HCT116 (cell line): ENCODE data around the gene PGBD5. TPM values are rescaled to one million over a fixed set of nuclear protein-coding genes. Genes with fewer than 3 reads are reported as not detected.

ENCODE experiments used
- ATAC-seq: fragments of 200-7000 bp; cut with Tn5 transposase; 2 replicates; pipeline ENCODE4 v1.9.1; 2020; ENCODE audit warnings: mild to moderate bottlenecking, moderate library complexity
- BruUV-seq: library from RNA; stranded (reverse); fragments of 400-500 nt; replicated peaks from 2 replicates; lab custom pipeline; 2021; lab: Mats Ljungman, UMichigan
- CTCF ChIA-PET: fragments of 300-600 bp; sonication (Branson Sonifier 250); formaldehyde crosslinking; loops from one replicate; lab custom pipeline; 2021; ENCODE audit warnings: antibody characterized with exemption; lab: Charles Lee
- POLR2A ChIA-PET: fragments of 300-600, 350-600 bp; sonication (Branson Sonifier 250); formaldehyde crosslinking; loops from one replicate; lab custom pipeline; 2021; ENCODE audit warnings: antibody characterized with exemption; lab: Charles Lee
- RAD21 ChIA-PET, 2 experiments: fragments of 300-600 bp; sonication (Branson Sonifier 250); formaldehyde crosslinking; loops; one replicate each; lab custom pipeline; 2023; ENCODE audit warnings: low total read pairs in 2 of 2; ENCODE audit not compliant: uncharacterized antibody in 2 of 2, unreplicated experiment in 2 of 2, low non-redundant PET in 1 of 2; lab: Charles Lee
- DNase-seq: peaks from one replicate; pipeline ENCODE4 v3.0.0-alpha.2; 2010; ENCODE audit warnings: low read depth, low spot score
- H2AFZ ChIP-seq: fragments of 200-600 bp; shearing (Covaris generic), sonication (generic); 2 replicates; pipeline ENCODE4 v1.6.1; 2017; ENCODE audit warnings: low read depth, mixed run types, mixed read lengths, antibody characterized with exemption, low read length; ENCODE audit not compliant: poor library complexity, severe bottlenecking
- H3K27ac ChIP-seq: 2 replicates; pipeline ENCODE4 v1.5.1; 2012; ENCODE audit warnings: low read depth, low read length
- H3K27me3 ChIP-seq: fragments of 200-600 bp; sonication (generic); 2 replicates; pipeline ENCODE4 v1.6.1; 2016; ENCODE audit warnings: mixed run types, low read length, mixed read lengths; ENCODE audit not compliant: insufficient read depth
- H3K36me3 ChIP-seq, 2 experiments: fragments of 200-500 bp in 1 of 2; fragments of 200-600 bp in 1 of 2; sonication (Bioruptor generic) in 1 of 2; sonication (generic) in 1 of 2; 2 replicates each; pipeline versions ENCODE4 v1.5.1 to v1.6.1; 2014 to 2016; ENCODE audit warnings: low read length in 2 of 2, inconsistent platforms in 1 of 2, mixed read lengths in 1 of 2, mixed run types in 1 of 2; ENCODE audit not compliant: insufficient read depth in 2 of 2, control insufficient read depth in 1 of 2
- H3K4me1 ChIP-seq, 2 experiments: fragments of 200-600 bp in 1 of 2; sonication (generic) in 1 of 2; 2 replicates each; pipeline versions ENCODE4 v1.5.1 to v1.6.1; 2012 to 2017; ENCODE audit warnings: low read length in 2 of 2, inconsistent platforms in 1 of 2, mild to moderate bottlenecking in 1 of 2, mixed read lengths in 1 of 2, mixed run types in 1 of 2, moderate library complexity in 1 of 2; ENCODE audit not compliant: insufficient read depth in 2 of 2, control insufficient read depth in 1 of 2
- H3K4me2 ChIP-seq: fragments of 200-600 bp; sonication (generic); 2 replicates; pipeline ENCODE4 v1.6.1; 2017; ENCODE audit warnings: mixed run types, low read length, mixed read lengths
- H3K4me3 ChIP-seq, 2 experiments: fragments of 200-600 bp in 1 of 2; sonication (generic) in 1 of 2; replicated peaks in 1 of 2; 2 replicates each; pipeline ENCODE4 v1.5.1; 2011 to 2016; ENCODE audit warnings: low read length in 2 of 2, control low read depth in 1 of 2, low read depth in 1 of 2, mild to moderate bottlenecking in 1 of 2, mixed read lengths in 1 of 2, mixed run types in 1 of 2
- H3K79me2 ChIP-seq: fragments of 200-600 bp; sonication (generic); 2 replicates; pipeline ENCODE4 v1.6.1; 2017; ENCODE audit warnings: mild to moderate bottlenecking, mixed run types, low read length, moderate library complexity, mixed read lengths; ENCODE audit not compliant: insufficient read depth
- H3K9ac ChIP-seq: fragments of 200-600 bp; sonication (generic); 2 replicates; pipeline ENCODE4 v1.6.1; 2016; ENCODE audit warnings: low read length, mixed read lengths
- H3K9me2 ChIP-seq: fragments of 200-600 bp; sonication (generic), shearing (Covaris generic); 2 replicates; pipeline ENCODE4 v1.6.1; 2017; ENCODE audit warnings: mixed run types, mild to moderate bottlenecking, moderate library complexity; ENCODE audit not compliant: insufficient read depth
- H3K9me3 ChIP-seq, 2 experiments: fragments of 200-500 bp in 1 of 2; fragments of 200-600 bp in 1 of 2; sonication (Bioruptor generic) in 1 of 2; sonication (generic) in 1 of 2; 2 replicates each; pipeline ENCODE4 v1.6.1; 2014 to 2017; ENCODE audit warnings: low read length in 2 of 2, mixed read lengths in 2 of 2, inconsistent platforms in 1 of 2, low read depth in 1 of 2, mild to moderate bottlenecking in 1 of 2, mixed run types in 1 of 2, moderate library complexity in 1 of 2; ENCODE audit not compliant: control insufficient read depth in 1 of 2, insufficient read depth in 1 of 2
- H4K20me1 ChIP-seq: fragments of 200-600 bp; sonication (generic), shearing (Covaris generic); 2 replicates; pipeline ENCODE4 v1.6.1; 2017; ENCODE audit warnings: mixed run types, mild to moderate bottlenecking, moderate library complexity; ENCODE audit not compliant: insufficient read depth
- CBX3 ChIP-seq: IDR thresholded peaks from 2 replicates; pipeline ENCODE4 v1.6.1; 2012; ENCODE audit warnings: low read depth
- ELF1 ChIP-seq: IDR thresholded peaks from 2 replicates; pipeline ENCODE4 v1.6.1; 2012; ENCODE audit warnings: low read depth, borderline replicate concordance
- EZH2phosphoT487 ChIP-seq: fragments of 200-600 bp; IDR thresholded peaks from 2 replicates; pipeline ENCODE4 v1.6.1; 2018; ENCODE audit warnings: antibody characterized with exemption, borderline replicate concordance
- POLR2AphosphoS5 ChIP-seq: IDR thresholded peaks from 2 replicates; pipeline ENCODE4 v1.6.1; 2011; ENCODE audit warnings: mild to moderate bottlenecking, low read depth, low read length, moderate library complexity
- SRF ChIP-seq: IDR thresholded peaks from 2 replicates; pipeline ENCODE4 v1.6.1; 2012; ENCODE audit warnings: low read depth
- TCF7L2 ChIP-seq: IDR thresholded peaks from 2 replicates; pipeline ENCODE4 v1.7.0; 2011; ENCODE audit warnings: borderline replicate concordance, inconsistent platforms; ENCODE audit not compliant: insufficient read depth, insufficient read length; ENCODE audit errors: extremely low read depth
- ZFX ChIP-seq: fragments of 450-650 bp; IDR thresholded peaks from 2 replicates; pipeline ENCODE4 v1.6.1; 2017
- ZNF274 ChIP-seq: fragments of 200-500 bp; sonication (Bioruptor generic); IDR thresholded peaks from 2 replicates; pipeline ENCODE4 v1.6.1; 2014; ENCODE audit warnings: mild to moderate bottlenecking, low read depth, low read length, inconsistent platforms
- intact Hi-C: fragments of 100-400 bp; cut with micrococcal nuclease; formaldehyde crosslinking; loops from 2 replicates; pipeline ENCODE4 v1.10.0; 2022
- total RNA-seq: library from RNA; stranded (reverse); gene quantifications from one replicate; pipeline ENCODE4 v1.2.1, GENCODE V29; 2021; ENCODE audit not compliant: unreplicated experiment
- TF ChIP-seq, protein P1 (sequence below): IDR thresholded peaks from 2 replicates; pipeline ENCODE4 v1.6.1; 2011; ENCODE audit warnings: mild to moderate bottlenecking, low read length, moderate library complexity; ENCODE audit not compliant: insufficient replicate concordance; ENCODE audit errors: extremely low read depth
- TF ChIP-seq, protein P2 (sequence below): IDR thresholded peaks from 2 replicates; pipeline ENCODE4 v1.6.1; 2012; ENCODE audit warnings: low read depth
- TF ChIP-seq, protein P3 (sequence below), 3 experiments: fragments of 200-600 bp in 1 of 3; sonication (generic) in 1 of 3; IDR thresholded peaks in 2 of 3; conservative IDR thresholded peaks in 1 of 3; 2 replicates each; pipeline ENCODE4 v1.5.1; 2012 to 2017; ENCODE audit warnings: low read depth in 2 of 3, low read length in 2 of 3, antibody characterized with exemption in 1 of 3, borderline replicate concordance in 1 of 3, control low read depth in 1 of 3, mild to moderate bottlenecking in 1 of 3, mixed read lengths in 1 of 3, mixed run types in 1 of 3, moderate library complexity in 1 of 3; ENCODE audit not compliant: insufficient read depth in 1 of 3

The PGBD5 gene
- total RNA-seq, 1 experiment from 2014 or later = 0.27 TPM

DNA sequence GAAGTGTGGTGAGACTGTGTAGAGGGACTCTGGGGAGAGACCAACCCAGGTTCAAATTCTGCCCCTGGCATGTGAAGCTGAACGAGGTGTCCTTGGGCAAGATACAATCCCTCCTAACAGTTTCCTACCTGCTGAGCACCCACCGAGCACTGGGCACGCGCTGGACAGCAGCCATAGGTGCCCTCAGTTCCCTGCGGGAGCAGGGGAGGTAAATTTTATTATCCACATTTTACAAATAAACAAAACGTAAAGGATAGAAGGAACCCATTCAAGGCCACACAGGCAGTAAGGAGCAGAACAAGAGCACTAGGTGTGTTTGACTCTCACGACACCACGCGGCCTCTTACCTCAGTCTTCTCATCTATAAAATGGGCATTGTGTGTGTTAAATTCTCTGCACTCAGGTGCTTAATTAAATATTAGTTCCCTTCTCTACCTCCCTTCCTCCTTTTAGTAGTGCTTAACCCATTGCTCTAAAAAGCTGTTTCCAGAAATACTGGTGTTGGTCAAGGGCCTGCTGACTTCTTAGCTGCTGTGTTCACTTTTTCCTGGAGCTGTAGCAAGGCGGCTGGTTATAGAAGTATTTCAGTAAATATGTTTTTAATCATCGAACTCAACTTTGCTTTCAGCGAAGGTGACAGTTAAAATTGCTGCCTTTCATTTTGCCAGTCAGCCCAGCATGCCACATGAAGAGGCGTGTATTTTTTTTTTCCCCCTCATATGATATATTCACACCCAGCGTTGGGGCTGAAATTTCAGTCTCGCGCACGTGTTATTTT is 41.6 kb downstream of the PGBD5 start:
- no peaks in the 10 kb centered on the region for H4K20me1 ChIP-seq
- intact Hi-C loops = no loop called here
- H3K27me3 ChIP-seq = no peaks in the 10 kb centered on the region
- no peaks in the 10 kb centered on the region for H3K36me3 ChIP-seq
- H2AFZ ChIP-seq = no peak overlapping the region
- H3K9me2 ChIP-seq = no peaks in the 10 kb centered on the region
- ChIA-PET CTCF (no interaction called here), RAD21 (no interaction called here), POLR2A (no interaction called here)
- H3K4me3 ChIP-seq = no peak overlapping the region
- TF ChIP-seq, protein P1, sequence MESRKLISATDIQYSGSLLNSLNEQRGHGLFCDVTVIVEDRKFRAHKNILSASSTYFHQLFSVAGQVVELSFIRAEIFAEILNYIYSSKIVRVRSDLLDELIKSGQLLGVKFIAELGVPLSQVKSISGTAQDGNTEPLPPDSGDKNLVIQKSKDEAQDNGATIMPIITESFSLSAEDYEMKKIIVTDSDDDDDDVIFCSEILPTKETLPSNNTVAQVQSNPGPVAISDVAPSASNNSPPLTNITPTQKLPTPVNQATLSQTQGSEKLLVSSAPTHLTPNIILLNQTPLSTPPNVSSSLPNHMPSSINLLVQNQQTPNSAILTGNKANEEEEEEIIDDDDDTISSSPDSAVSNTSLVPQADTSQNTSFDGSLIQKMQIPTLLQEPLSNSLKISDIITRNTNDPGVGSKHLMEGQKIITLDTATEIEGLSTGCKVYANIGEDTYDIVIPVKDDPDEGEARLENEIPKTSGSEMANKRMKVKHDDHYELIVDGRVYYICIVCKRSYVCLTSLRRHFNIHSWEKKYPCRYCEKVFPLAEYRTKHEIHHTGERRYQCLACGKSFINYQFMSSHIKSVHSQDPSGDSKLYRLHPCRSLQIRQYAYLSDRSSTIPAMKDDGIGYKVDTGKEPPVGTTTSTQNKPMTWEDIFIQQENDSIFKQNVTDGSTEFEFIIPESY = no peak
- TF ChIP-seq ELF1 = no peak
- TF ChIP-seq POLR2AphosphoS5 = no peak
- no peak for TF ChIP-seq CBX3
- no peak for TF ChIP-seq EZH2phosphoT487
- TF ChIP-seq, protein P2, sequence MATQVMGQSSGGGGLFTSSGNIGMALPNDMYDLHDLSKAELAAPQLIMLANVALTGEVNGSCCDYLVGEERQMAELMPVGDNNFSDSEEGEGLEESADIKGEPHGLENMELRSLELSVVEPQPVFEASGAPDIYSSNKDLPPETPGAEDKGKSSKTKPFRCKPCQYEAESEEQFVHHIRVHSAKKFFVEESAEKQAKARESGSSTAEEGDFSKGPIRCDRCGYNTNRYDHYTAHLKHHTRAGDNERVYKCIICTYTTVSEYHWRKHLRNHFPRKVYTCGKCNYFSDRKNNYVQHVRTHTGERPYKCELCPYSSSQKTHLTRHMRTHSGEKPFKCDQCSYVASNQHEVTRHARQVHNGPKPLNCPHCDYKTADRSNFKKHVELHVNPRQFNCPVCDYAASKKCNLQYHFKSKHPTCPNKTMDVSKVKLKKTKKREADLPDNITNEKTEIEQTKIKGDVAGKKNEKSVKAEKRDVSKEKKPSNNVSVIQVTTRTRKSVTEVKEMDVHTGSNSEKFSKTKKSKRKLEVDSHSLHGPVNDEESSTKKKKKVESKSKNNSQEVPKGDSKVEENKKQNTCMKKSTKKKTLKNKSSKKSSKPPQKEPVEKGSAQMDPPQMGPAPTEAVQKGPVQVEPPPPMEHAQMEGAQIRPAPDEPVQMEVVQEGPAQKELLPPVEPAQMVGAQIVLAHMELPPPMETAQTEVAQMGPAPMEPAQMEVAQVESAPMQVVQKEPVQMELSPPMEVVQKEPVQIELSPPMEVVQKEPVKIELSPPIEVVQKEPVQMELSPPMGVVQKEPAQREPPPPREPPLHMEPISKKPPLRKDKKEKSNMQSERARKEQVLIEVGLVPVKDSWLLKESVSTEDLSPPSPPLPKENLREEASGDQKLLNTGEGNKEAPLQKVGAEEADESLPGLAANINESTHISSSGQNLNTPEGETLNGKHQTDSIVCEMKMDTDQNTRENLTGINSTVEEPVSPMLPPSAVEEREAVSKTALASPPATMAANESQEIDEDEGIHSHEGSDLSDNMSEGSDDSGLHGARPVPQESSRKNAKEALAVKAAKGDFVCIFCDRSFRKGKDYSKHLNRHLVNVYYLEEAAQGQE = no peak
- TF ChIP-seq ZNF274 = no peak
- TF ChIP-seq, protein P3, sequence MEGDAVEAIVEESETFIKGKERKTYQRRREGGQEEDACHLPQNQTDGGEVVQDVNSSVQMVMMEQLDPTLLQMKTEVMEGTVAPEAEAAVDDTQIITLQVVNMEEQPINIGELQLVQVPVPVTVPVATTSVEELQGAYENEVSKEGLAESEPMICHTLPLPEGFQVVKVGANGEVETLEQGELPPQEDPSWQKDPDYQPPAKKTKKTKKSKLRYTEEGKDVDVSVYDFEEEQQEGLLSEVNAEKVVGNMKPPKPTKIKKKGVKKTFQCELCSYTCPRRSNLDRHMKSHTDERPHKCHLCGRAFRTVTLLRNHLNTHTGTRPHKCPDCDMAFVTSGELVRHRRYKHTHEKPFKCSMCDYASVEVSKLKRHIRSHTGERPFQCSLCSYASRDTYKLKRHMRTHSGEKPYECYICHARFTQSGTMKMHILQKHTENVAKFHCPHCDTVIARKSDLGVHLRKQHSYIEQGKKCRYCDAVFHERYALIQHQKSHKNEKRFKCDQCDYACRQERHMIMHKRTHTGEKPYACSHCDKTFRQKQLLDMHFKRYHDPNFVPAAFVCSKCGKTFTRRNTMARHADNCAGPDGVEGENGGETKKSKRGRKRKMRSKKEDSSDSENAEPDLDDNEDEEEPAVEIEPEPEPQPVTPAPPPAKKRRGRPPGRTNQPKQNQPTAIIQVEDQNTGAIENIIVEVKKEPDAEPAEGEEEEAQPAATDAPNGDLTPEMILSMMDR (IDR thresholded peaks at IDR 0.05 in 2 of 3, conservative IDR thresholded peaks at IDR 0.05 in 1 of 3; ENCODE audit: borderline replicate concordance in 1 of 3, insufficient read depth in 1 of 3, low read depth in 2 of 3, low read length in 2 of 3) = no peak
- no peak for TF ChIP-seq SRF
- no peak for TF ChIP-seq ZFX
- TF ChIP-seq TCF7L2 = no peak
- no TSS peak for BruUV-seq
- DNase-seq = no peak
- peaks cover 2 to 5% of the 10 kb centered on the region in 2 experiments; a peak in 2 of 4 replicates for H3K9me3 ChIP-seq
- no peak for ATAC-seq
- 0 out of 4 replicates have a peak, but pooled peaks cover 0 to 7% of the 10 kb centered on the region in 2 experiments for H3K4me1 ChIP-seq
- no peaks in the 10 kb centered on the region for H3K79me2 ChIP-seq
- H3K4me2 ChIP-seq = no peak overlapping the region
- H3K27ac ChIP-seq = no peak overlapping the region
- H3K9ac ChIP-seq = no peak overlapping the region
